Prostate gland (tissue), 2 donors: ENCODE results near the gene PDE6B.

Experiments
- POLR2AphosphoS5 ChIP-seq: sonication (generic); formaldehyde crosslinking; IDR thresholded peaks from one replicate; pipeline ENCODE4 v1.6.1; 2017; ENCODE audit warnings: antibody characterized with exemption
- TF ChIP-seq, protein P1 (sequence below), 4 experiments: fragments of 200-600 bp in 2 of 4; fragments of 450-650 bp in 2 of 4; sonication (generic) in 2 of 4; IDR thresholded peaks; 1 replicate in 3 of 4; 2 replicates in 1 of 4; pipeline ENCODE4 v1.5.1; 2016 to 2019; ENCODE audit warnings: antibody characterized with exemption in 4 of 4, mild to moderate bottlenecking in 2 of 4, moderate library complexity in 2 of 4

DNA sequence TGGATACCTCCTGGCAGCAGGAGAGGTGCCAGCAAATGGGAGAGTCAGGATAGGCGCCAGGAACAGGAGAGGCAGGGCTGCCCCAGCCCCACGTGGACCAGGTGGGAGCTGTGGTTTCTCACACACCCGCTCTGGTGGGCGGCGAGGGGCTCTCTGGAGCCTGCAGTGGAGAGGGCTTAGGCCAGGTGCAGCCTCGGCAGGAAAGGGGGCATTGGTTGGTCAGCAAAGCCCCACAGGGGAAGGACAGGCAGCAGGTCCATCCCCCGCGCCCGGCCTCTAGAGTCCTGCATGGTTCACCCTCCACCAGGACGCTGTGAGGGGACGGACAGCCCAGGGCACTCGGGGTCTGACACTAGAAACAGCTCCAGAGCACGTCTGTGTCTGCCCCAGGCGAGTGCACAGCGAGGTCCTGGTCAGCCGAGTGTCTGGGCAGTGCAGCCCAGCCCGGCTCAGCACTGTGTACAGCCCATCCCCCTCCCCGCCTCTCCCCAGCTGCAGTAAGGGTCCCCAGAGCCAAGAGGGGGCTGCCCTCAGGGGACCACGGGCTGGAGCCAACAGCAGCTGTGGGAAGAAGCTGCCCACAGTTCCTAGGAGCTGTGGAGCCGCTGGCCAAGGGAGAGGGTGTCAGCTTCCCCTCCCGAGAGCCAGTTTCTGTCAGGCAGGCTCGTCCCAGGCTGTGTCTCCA is 40.5 kb downstream of the PDE6B start:
- TF ChIP-seq, protein P1, sequence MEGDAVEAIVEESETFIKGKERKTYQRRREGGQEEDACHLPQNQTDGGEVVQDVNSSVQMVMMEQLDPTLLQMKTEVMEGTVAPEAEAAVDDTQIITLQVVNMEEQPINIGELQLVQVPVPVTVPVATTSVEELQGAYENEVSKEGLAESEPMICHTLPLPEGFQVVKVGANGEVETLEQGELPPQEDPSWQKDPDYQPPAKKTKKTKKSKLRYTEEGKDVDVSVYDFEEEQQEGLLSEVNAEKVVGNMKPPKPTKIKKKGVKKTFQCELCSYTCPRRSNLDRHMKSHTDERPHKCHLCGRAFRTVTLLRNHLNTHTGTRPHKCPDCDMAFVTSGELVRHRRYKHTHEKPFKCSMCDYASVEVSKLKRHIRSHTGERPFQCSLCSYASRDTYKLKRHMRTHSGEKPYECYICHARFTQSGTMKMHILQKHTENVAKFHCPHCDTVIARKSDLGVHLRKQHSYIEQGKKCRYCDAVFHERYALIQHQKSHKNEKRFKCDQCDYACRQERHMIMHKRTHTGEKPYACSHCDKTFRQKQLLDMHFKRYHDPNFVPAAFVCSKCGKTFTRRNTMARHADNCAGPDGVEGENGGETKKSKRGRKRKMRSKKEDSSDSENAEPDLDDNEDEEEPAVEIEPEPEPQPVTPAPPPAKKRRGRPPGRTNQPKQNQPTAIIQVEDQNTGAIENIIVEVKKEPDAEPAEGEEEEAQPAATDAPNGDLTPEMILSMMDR (IDR thresholded peaks at IDR 0.05): no peak
- TF ChIP-seq POLR2AphosphoS5: no peak
